B cell (primary cell): ENCODE measurements around the gene SLC4A5. TPM values are rescaled to one million over a fixed set of nuclear protein-coding genes. Genes with fewer than 3 reads are reported as not detected.

Experiments used
- ATAC-seq: fragments of 200-7000 bp; cut with Tn5 transposase; one replicate; pipeline ENCODE4 v1.10.0; 2021; ENCODE audit warnings: low read depth, mild to moderate bottlenecking, moderate number of reproducible peaks, moderate library complexity
- CTCF ChIA-PET: fragments of 350-600 bp; sonication (Branson Sonifier 250); formaldehyde crosslinking; loops from one replicate; lab custom pipeline; 2021; ENCODE audit warnings: antibody characterized with exemption, inconsistent platforms; lab: Charles Lee
- POLR2A ChIA-PET: fragments of 350-600 bp; sonication (Branson Sonifier 250); formaldehyde crosslinking; loops from one replicate; lab custom pipeline; 2021; ENCODE audit warnings: antibody characterized with exemption; lab: Charles Lee
- DNase-seq: peaks from one replicate; pipeline ENCODE4 v3.0.0; 2013
- H2AFZ ChIP-seq: 2 replicates; pipeline ENCODE4 v1.6.1; 2012; ENCODE audit warnings: mild to moderate bottlenecking, low read depth, low read length; ENCODE audit not compliant: insufficient read depth, poor library complexity, severe bottlenecking
- H3K27ac ChIP-seq, 2 donors: 1 replicate in 1 of 2; 2 replicates in 1 of 2; pipeline ENCODE4 v1.5.1; 2012 to 2013; ENCODE audit warnings: low read length in 2 of 2, mild to moderate bottlenecking in 2 of 2, moderate library complexity in 1 of 2
- H3K27me3 ChIP-seq, 4 experiments: fragments of 200-600 bp in 1 of 4; sonication (generic) in 1 of 4; replicated peaks in 1 of 4; 1 replicate in 2 of 4; 2 replicates in 2 of 4; pipeline versions ENCODE4 v1.6.1 to v1.7.0; 2013 to 2016; ENCODE audit warnings: low read length in 3 of 4, mild to moderate bottlenecking in 2 of 4, mixed read lengths in 1 of 4, moderate library complexity in 1 of 4; ENCODE audit not compliant: insufficient read depth in 4 of 4, control insufficient read depth in 3 of 4; ENCODE audit errors: control extremely low read depth in 1 of 4
- H3K36me3 ChIP-seq, 2 experiments: replicated peaks in 1 of 2; 1 replicate in 1 of 2; 2 replicates in 1 of 2; pipeline versions ENCODE4 v1.6.1 to v1.7.1; 2013; ENCODE audit warnings: low read length in 1 of 2; ENCODE audit not compliant: insufficient read depth in 2 of 2, control insufficient read depth in 1 of 2; ENCODE audit errors: control extremely low read depth in 1 of 2, extremely low read depth in 1 of 2
- H3K4me1 ChIP-seq, 2 donors: fragments of 200-600 bp in 1 of 2; sonication (generic) in 1 of 2; 1 replicate in 1 of 2; 2 replicates in 1 of 2; pipeline versions ENCODE4 v1.5.1 to v1.6.1; 2013 to 2017; ENCODE audit warnings: low read length in 2 of 2; ENCODE audit not compliant: control insufficient read depth in 2 of 2, insufficient read depth in 2 of 2
- H3K4me2 ChIP-seq: replicated peaks from 2 replicates; pipeline ENCODE3; 2012; ENCODE audit warnings: mild to moderate bottlenecking, low read depth, low read length; ENCODE audit not compliant: poor library complexity, severe bottlenecking
- H3K4me3 ChIP-seq, 5 experiments: fragments of 200-600 bp in 1 of 5; sonication (generic) in 1 of 5; 1 replicate in 3 of 5; 2 replicates in 2 of 5; pipeline versions ENCODE4 v1.5.1 to v1.7.0; 2011 to 2016; ENCODE audit warnings: low read length in 4 of 5, mild to moderate bottlenecking in 4 of 5, low read depth in 2 of 5, control low read depth in 1 of 5, moderate library complexity in 1 of 5; ENCODE audit not compliant: insufficient read depth in 1 of 5; ENCODE audit errors: control extremely low read depth in 1 of 5, extremely low read depth in 1 of 5
- H3K79me2 ChIP-seq: fragments of 200-600 bp; sonication (generic); one replicate; pipeline ENCODE4 v1.6.0; 2016; ENCODE audit warnings: low read length; ENCODE audit not compliant: control insufficient read depth, insufficient read depth
- H3K9ac ChIP-seq: fragments of 200-600 bp; sonication (generic); 2 replicates; pipeline ENCODE4 v1.6.1; 2017; ENCODE audit warnings: mild to moderate bottlenecking, low read length, moderate library complexity
- H3K9me3 ChIP-seq, 3 donors: one replicate each; pipeline versions ENCODE4 v1.6.1 to v1.7.1; 2013; ENCODE audit warnings: low read length in 2 of 3; ENCODE audit not compliant: control insufficient read depth in 2 of 3, insufficient read depth in 1 of 3; ENCODE audit errors: control extremely low read depth in 1 of 3
- H4K20me1 ChIP-seq: 2 replicates; pipeline ENCODE4 v1.6.0; 2012; ENCODE audit warnings: mild to moderate bottlenecking, low read length; ENCODE audit not compliant: insufficient read depth, control insufficient read depth, poor library complexity, severe bottlenecking
- H3K27ac Mint-ChIP-seq: one replicate; pipeline ENCODE4 v1.8.0; 2021; ENCODE audit warnings: mixed read lengths
- H3K27me3 Mint-ChIP-seq: one replicate; pipeline ENCODE4 v1.8.0; 2021; ENCODE audit warnings: mixed read lengths
- H3K4me1 Mint-ChIP-seq: one replicate; pipeline ENCODE4 v1.8.0; 2021; ENCODE audit warnings: mixed read lengths
- H3K4me3 Mint-ChIP-seq: one replicate; pipeline ENCODE4 v1.8.0; 2021; ENCODE audit warnings: mixed read lengths
- H3K9me3 Mint-ChIP-seq: one replicate; pipeline ENCODE4 v1.8.0; 2022; ENCODE audit warnings: mixed read lengths; ENCODE audit not compliant: insufficient read depth
- EZH2 ChIP-seq: IDR thresholded peaks from 2 replicates; pipeline ENCODE4 v1.6.1; 2012; ENCODE audit warnings: borderline replicate concordance, low read depth, mild to moderate bottlenecking, moderate library complexity, low read length; ENCODE audit not compliant: insufficient read depth, poor library complexity, severe bottlenecking
- WGBS: methylation state at CpG from one replicate; pipeline ENCODE4 v1.1.5; 2013; ENCODE audit warnings: missing lambda C conversion rate; ENCODE audit not compliant: insufficient coverage; 5-methylcytosine and 5-hydroxymethylcytosine counted together
- intact Hi-C: fragments of 100-400 bp; cut with micrococcal nuclease; formaldehyde crosslinking; loops from one replicate; pipeline ENCODE4 v1.10.0; 2022
- polyA plus RNA-seq: library from polyadenylated mRNA; depleted of rRNA; stranded (reverse); fragments of >200 nt; gene quantifications from 2 replicates; pipeline ENCODE4 v1.2.3, GENCODE V29; 2012
- total RNA-seq, 2 donors: library from RNA; stranded (reverse); fragments of 120-200 nt in 1 of 2; gene quantifications; 1 replicate in 1 of 2; 2 replicates in 1 of 2; pipeline versions ENCODE4 v1.2.3 to v1.2.4, GENCODE V29; 2013 to 2022
- TF ChIP-seq, protein P1 (sequence below): fragments of 200-600 bp; IDR thresholded peaks from one replicate; pipeline ENCODE4 v1.8.0; 2022; ENCODE audit warnings: antibody characterized with exemption, mild to moderate bottlenecking

The SLC4A5 gene
- total and polyA plus RNA-seq, 2 donors (not counting 1 experiment from before 2014, with no cell fraction given): 3.3 to 9.7 TPM

DNA sequence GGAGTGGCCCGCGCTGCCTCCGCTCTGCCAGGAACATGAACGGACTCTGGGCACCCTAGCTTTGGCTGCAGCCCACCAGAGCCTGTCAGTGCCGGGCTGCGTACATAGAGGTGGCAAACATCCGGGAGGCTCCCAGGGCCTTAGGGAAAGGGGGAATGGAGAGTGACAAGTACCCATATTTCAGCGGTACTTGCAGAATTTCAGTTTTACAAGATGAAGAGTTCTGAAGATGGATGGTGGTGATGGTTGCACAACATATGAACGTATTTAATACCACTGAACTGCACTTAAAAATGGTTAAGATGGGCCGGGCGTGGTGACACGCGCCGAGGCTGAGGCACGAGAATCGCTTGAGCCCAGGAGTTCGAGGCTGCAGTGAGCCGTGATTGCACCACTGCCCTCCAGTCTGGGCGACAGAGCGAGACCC, 143.9 kb downstream of the SLC4A5 start:
- peak overlapping the region; percentile 89 for H2AFZ ChIP-seq

More for the DNA sequence above, 143.9 kb downstream of the SLC4A5 start:
- DNase-seq (no peak), ATAC-seq (no peak)
- Histone ChIP-seq H3K27me3 (no peaks in the 10 kb centered on the region), H3K4me3 (peak overlapping the region; percentile 30 to 79 (median 74)), H3K9me3 (no peaks in the 10 kb centered on the region), H3K4me1 (peaks cover 14 to 23% of the 10 kb centered on the region in 2 donors), H3K79me2 (peaks cover 48% of the 10 kb centered on the region), H3K9ac (peak overlapping the region; percentile 81), H3K27ac (peak overlapping the region; percentile 92 to 96), H3K4me2 (peak overlapping the region; percentile 96), H3K36me3 (no peaks in the 10 kb centered on the region), H4K20me1 (no peaks in the 10 kb centered on the region)
- Mint-ChIP-seq H3K9me3 (no peaks in the 10 kb centered on the region), H3K27ac (peak overlapping the region; percentile 99), H3K27me3 (no peaks in the 10 kb centered on the region), H3K4me1 (peaks cover 25% of the 10 kb centered on the region), H3K4me3 (peak overlapping the region; percentile 98)
- POLR2A ChIA-PET: interaction anchor here (0.7 to 7.2 kb wide), 6 partner anchors 8 to 420 kb away, joined by 3 to 120 read pairs (median 6); partner anchors contain the start of genes DUSP11 and MOB1A
- CTCF ChIA-PET: interaction anchor here (0.6 to 5.3 kb wide), 19 partner anchors 9 to 454 kb away, joined by 3 to 132 read pairs (median 5); partner anchors contain the start of genes BOLA3, MOB1A and STAMBP
- intact Hi-C loops: loop anchor here (1.0 to 2.0 kb wide), 5 partner anchors 13 to 370 kb away; partner anchors contain the start of genes C2orf81, MOB1A and WDR54
- WGBS: 4% methylated on average over 7 of the region's 20 CpGs
- TF ChIP-seq EZH2: no peak
- TF ChIP-seq, protein P1, sequence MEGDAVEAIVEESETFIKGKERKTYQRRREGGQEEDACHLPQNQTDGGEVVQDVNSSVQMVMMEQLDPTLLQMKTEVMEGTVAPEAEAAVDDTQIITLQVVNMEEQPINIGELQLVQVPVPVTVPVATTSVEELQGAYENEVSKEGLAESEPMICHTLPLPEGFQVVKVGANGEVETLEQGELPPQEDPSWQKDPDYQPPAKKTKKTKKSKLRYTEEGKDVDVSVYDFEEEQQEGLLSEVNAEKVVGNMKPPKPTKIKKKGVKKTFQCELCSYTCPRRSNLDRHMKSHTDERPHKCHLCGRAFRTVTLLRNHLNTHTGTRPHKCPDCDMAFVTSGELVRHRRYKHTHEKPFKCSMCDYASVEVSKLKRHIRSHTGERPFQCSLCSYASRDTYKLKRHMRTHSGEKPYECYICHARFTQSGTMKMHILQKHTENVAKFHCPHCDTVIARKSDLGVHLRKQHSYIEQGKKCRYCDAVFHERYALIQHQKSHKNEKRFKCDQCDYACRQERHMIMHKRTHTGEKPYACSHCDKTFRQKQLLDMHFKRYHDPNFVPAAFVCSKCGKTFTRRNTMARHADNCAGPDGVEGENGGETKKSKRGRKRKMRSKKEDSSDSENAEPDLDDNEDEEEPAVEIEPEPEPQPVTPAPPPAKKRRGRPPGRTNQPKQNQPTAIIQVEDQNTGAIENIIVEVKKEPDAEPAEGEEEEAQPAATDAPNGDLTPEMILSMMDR: peak; percentile 47
